HG02759 (cell line): Measurements from ENCODE around the gene HSD17B12.
"Not testable (repeated sequence)": the region's sequence is repeated elsewhere in the genome, so short reads cannot be mapped to it uniquely, and the experiment has no call there.

Source experiments
- ATAC-seq: cut with Tn5 transposase; IDR thresholded peaks from one replicate; pipeline ENCODE4 v1.9.1; 2021; ENCODE audit warnings: mild to moderate bottlenecking, moderate library complexity; ENCODE audit not compliant: unreplicated experiment

The HSD17B12 gene

GRCh38 chr11:43680521-43681400 lies at the start of gene HSD17B12:
Gene HSD17B12, plus strand, starts transcription at chr11:43680738. Its CDS starts 90 bp downstream, at chr11:43680828.
- peak; percentile 98 for ATAC-seq

DNA sequence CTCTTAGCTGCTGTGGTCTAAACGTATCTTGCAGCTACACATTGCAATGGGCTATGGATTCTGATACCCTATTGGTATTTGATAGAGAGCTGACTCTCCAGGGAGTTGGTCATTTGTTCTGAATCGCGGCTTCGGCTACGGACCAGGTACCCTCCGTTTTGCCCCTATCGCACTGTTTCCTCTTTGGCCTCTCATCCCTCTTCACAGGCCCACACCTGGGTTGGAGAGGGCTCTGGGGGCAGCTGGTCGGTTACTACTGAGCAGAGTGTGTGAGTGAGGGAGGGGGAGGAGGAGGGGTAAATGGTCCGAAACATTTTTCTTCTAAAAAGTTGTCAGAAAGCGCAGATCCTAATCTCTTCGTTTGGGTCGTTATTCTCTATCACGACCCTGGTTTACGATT lies 48.8 kb upstream of the HSD17B12 start:
- ATAC-seq = no peak

- ATAC-seq = no peak
Measured at GRCh38 chr11:43632181-43632580, 48.4 kb upstream of the HSD17B12 start.

- no peak for ATAC-seq
Measured at GRCh38 chr11:43638717-43639116, 41.8 kb upstream of the HSD17B12 start.

- ATAC-seq = no peak
Measured at GRCh38 chr11:43639224-43639623, 41.3 kb upstream of the HSD17B12 start.

- no peak for ATAC-seq
Measured at GRCh38 chr11:43639920-43640319, 40.6 kb upstream of the HSD17B12 start.

DNA sequence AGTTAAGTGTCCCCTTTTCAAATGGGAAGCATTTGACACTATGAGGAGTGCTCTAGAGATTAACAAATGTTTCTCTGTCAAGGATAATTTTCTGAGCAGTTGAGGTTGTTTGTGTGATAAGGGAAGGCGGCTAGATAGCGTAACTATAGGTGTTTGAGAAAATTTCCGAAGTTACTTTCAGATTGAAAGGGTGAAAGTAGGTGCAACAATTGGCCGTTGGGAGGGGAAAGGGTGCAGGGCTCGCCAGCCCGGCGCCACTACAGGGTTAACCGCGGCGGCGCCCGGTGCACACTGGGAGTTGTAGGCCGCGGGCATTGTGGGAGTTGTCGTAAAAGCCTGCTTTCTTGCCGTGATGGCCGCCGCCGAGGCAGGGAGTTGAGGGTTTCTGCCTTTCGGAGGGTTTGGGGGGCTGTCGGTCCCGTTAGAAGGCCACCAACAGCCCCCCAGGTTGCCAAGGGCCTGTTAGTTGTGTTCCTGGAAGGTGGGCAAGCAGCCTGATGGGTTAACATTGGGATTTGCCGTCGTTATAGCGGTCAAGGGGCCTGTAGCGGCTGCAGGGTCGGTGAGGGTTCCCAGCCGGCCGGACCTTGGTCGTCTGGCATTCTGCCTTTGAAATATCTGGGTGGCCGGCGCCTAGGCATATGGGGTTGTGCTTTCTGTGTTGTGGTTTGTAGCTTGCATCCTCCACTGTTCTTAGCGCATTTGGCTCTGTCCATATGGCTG lies 36.5 kb upstream of the HSD17B12 start:
- ATAC-seq = peak; percentile 100

DNA sequence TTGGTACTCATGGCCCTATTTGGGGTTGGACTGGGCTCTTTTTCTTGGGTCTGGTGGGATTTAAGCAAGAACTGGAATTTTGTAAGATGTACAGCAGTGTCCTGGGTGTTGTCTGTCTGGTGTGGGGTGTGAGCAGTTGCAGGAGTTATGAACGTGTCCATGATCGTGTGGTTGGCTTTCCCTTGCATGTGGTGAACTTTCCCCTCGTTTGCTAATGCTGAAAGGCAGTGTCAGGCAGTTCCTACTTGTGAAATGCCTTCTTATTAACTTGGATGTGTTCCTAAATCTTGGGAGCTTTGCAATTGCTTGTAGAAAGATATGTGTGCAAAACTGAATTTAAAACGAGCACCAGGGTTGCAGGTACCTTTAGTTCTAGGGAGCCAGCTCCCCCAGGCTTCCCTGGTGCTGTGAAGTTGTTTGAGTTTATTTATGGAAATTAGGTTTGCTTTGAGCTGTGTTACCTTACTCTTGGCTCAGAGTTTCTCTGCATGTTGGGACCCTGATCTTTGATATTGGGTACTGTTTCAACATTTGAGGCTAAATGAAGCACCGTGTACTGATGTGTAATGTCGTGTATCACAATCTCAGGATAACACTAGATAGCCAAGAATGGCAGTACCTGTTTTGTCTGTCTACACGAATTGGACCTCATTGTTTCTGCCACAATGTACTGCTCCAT lies 35.8 kb upstream of the HSD17B12 start:
- ATAC-seq = no peak

DNA sequence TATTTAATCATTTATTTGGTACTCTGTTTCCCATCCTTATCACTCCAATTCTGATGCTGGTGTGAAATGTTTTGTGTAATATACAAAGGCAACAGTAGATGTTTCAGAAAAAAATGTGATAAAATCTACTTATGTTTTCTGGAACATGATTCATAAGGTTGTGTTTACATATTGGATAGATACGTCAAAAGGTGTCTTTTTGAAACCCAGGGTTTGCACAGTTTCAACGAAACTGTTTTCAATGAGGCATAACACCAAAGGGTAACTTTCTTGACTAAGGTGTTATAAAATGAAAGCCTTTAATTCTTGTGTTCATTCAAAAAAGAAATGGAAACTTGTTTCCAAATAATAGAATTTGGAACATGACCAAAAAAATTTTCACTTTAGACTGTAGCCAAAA lies 33.8 kb upstream of the HSD17B12 start:
- no peak for ATAC-seq

DNA sequence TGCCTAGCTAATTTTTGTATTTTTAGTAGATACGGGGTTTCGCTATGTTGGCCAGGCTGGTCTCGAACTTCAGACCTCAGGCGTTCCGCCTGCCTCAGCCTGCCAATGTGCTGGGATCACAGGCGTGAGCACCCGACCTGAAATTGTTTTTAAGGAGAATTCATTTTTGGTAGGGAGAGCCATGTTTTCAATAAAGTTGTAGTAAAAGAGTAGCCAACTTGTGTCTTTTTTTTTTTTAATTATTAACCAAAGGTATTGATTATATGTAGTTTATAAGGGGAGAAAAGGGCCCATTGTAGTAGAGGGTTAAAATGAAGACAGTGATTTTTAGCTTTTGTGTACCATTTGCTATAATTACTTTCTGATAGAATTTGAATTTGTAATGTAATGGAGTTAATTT lies 31.6 kb upstream of the HSD17B12 start:
- no peak for ATAC-seq

DNA sequence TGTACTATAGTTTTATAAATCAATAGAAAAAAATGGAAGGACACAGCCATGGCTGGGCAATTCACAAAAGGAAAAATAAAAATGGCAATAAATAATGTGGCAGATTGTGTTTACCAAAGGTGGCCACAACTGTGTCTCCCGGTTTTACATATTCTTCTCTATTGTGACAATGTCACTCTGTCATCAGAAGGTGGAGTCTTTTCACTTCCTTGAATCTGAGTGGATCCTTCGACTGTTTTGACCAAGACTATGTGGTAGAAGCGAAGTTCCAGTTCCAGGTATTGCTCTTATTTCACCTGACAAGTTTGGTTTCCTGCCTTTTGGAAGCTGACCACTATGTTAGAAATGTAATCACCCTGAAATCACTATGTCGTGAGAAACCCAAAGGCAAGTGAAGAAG lies 31.0 kb upstream of the HSD17B12 start:
- no peak for ATAC-seq

GRCh38 chr11:43649921-43650320 lies 30.6 kb upstream of the HSD17B12 start:
- ATAC-seq = no peak

GRCh38 chr11:43663018-43663417 lies 17.5 kb upstream of the HSD17B12 start:
- not testable (repeated sequence) for ATAC-seq

DNA sequence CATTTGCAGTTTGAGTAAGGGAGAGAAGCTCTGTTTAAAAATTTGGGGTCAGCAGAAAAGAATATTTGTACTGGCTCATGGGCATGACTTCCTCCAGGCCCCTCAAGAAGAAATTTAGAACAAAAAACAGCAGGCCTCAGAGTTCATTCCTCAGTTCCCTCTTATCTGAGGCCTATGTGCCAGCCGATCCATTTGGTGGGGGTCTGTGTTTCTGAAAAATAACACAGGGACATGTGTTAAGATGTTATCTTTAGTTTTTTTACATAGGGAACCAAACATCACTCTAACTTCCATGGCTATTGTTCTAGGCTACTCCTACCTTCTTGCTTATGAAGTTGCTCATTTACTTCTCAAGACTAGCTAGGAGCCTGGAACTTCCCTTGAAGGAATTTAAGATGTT lies 16.2 kb upstream of the HSD17B12 start:
- no peak for ATAC-seq

DNA sequence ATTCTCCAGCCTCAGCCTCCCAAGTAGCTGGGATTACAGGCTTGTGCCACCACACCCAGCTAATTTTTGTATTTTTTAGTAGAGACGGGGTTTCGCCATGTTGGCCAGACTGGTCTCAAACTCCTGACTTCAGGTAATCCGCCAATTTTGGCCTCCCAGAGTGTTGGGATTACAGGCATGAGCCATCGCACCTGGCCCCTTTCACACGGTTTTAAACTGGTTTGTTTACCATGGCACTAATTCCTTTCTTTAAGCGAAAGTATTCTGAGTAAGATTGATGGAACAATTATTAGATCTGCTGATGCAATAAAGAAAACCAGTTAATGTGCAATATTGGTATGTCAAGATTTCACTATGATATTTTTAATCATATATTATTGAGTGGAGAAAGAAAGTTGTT lies 9.3 kb upstream of the HSD17B12 start:
- ATAC-seq = not testable (repeated sequence)

- no peak for ATAC-seq
Measured at GRCh38 chr11:43674560-43674959, 6.0 kb upstream of the HSD17B12 start.

- no peak for ATAC-seq
Measured at GRCh38 chr11:43676933-43677332, 3.6 kb upstream of the HSD17B12 start.

DNA sequence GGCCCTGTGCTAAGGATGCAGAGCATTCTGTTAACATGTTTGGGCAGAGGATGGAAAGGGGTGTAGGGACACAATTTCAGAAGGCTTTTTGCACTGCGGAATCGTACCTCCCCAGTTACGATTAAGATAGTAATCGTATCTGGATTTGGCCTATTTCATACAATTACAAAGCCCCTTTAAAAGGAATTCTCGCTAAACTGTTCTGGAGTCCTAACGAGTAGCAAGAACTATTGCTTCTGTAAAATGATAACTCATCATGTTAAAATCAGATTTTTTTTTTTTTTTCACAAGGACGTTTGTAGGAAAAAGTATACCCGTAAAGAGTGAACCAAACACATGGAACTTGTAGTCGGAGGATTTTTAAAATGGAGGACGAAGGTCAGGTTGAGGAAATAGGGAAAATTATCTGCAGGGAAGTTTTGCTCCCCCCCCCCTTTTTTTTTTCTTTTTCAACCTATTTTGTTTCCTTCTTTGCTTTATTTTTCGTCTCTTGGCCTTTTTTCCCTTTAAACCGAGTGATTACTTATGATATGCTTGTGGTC lies 934 bp downstream of the HSD17B12 start:
- ATAC-seq = no peak

DNA sequence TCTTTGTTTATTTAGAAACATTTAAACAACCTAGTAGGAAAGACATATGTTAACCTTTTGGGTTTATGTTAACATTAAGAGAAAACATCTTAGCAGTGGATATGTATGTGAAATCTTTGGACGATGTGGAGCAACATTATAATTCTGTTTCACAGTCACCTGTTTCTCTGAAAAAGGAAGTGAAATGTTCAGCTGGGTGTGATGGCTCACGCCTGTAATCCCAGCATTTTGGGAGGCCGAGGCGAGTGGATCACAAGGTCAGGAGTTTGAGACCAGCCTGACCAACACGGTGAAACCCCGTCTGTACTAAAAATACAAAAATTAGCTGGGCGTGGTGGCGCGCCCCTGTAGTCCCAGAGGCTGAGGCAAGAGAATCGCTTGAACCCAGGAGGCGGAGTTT lies 1.5 kb downstream of the HSD17B12 start:
- ATAC-seq = not testable (repeated sequence)

- ATAC-seq = no peak
Measured at GRCh38 chr11:43685440-43685839, 4.9 kb downstream of the HSD17B12 start.

GRCh38 chr11:43686207-43686606 lies 5.7 kb downstream of the HSD17B12 start:
- ATAC-seq = no peak
